Loucy (cell line): ENCODE data around the gene ATP1B3.

Experiments
- H2AFZ ChIP-seq: fragments of 200-600 bp; sonication (generic); 2 replicates; pipeline ENCODE4 v1.6.0; 2016; ENCODE audit warnings: antibody characterized with exemption, mild to moderate bottlenecking, low read length, moderate library complexity
- H3F3A ChIP-seq: fragments of 200-600 bp; 2 replicates; pipeline ENCODE4 v1.6.0; 2016; ENCODE audit warnings: antibody characterized with exemption, low read depth, mild to moderate bottlenecking
- H3K27me3 ChIP-seq: fragments of 200-600 bp; sonication (generic); 2 replicates; pipeline ENCODE4 v1.6.1; 2014; ENCODE audit warnings: low read length, mild to moderate bottlenecking; ENCODE audit not compliant: insufficient read depth, poor library complexity, severe bottlenecking
- H3K36me3 ChIP-seq: fragments of 200-600 bp; sonication (generic); 2 replicates; pipeline ENCODE4 v1.6.1; 2016; ENCODE audit warnings: low read length; ENCODE audit not compliant: insufficient read depth
- H3K4me1 ChIP-seq: fragments of 200-600 bp; sonication (generic); 2 replicates; pipeline ENCODE4 v1.5.1; 2014; ENCODE audit warnings: low read length, mild to moderate bottlenecking; ENCODE audit not compliant: insufficient read depth, poor library complexity, severe bottlenecking
- H3K4me2 ChIP-seq: fragments of 200-600 bp; sonication (generic); 2 replicates; pipeline ENCODE4 v1.6.0; 2014; ENCODE audit warnings: antibody characterized with exemption, low read length, low read depth, mild to moderate bottlenecking; ENCODE audit not compliant: poor library complexity, severe bottlenecking
- H3K4me3 ChIP-seq: fragments of 200-600 bp; sonication (generic); 2 replicates; pipeline ENCODE4 v1.5.1; 2014; ENCODE audit warnings: low read length, mild to moderate bottlenecking, mixed read lengths; ENCODE audit not compliant: poor library complexity, severe bottlenecking
- H3K79me2 ChIP-seq: fragments of 200-600 bp; sonication (generic); 2 replicates; pipeline ENCODE4 v1.6.1; 2014; ENCODE audit warnings: low read length; ENCODE audit not compliant: insufficient read depth
- H3K9ac ChIP-seq: fragments of 200-600 bp; sonication (generic); 2 replicates; pipeline ENCODE4 v1.6.0; 2014; ENCODE audit warnings: mild to moderate bottlenecking, low read depth, low read length, moderate library complexity; ENCODE audit not compliant: poor library complexity, severe bottlenecking
- H3K9me2 ChIP-seq: fragments of 200-600 bp; sonication (generic); replicated peaks from 2 replicates; pipeline ENCODE4 v1.6.1; 2016; ENCODE audit warnings: low read depth, low read length, mixed read lengths
- H3K9me3 ChIP-seq: fragments of 200-600 bp; sonication (generic); 2 replicates; pipeline ENCODE4 v1.6.1; 2014; ENCODE audit warnings: mild to moderate bottlenecking, antibody characterized with exemption, low read length, low read depth; ENCODE audit not compliant: insufficient read depth
- H4K20me1 ChIP-seq: fragments of 200-600 bp; sonication (generic); 2 replicates; pipeline ENCODE4 v1.6.0; 2014; ENCODE audit warnings: antibody characterized with exemption, low read length, mild to moderate bottlenecking; ENCODE audit not compliant: insufficient read depth, poor library complexity, severe bottlenecking
- EZH2phosphoT487 ChIP-seq: fragments of 200-600 bp; IDR thresholded peaks from 2 replicates; pipeline ENCODE4 v1.6.1; 2018; ENCODE audit warnings: antibody characterized with exemption, mild to moderate bottlenecking, moderate library complexity, borderline replicate concordance
- TF ChIP-seq, protein P1 (sequence below): fragments of 200-600 bp; sonication (generic); conservative IDR thresholded peaks from 2 replicates; pipeline ENCODE4 v1.5.1; 2014; ENCODE audit warnings: mild to moderate bottlenecking, antibody characterized with exemption, low read length

The ATP1B3 gene

DNA sequence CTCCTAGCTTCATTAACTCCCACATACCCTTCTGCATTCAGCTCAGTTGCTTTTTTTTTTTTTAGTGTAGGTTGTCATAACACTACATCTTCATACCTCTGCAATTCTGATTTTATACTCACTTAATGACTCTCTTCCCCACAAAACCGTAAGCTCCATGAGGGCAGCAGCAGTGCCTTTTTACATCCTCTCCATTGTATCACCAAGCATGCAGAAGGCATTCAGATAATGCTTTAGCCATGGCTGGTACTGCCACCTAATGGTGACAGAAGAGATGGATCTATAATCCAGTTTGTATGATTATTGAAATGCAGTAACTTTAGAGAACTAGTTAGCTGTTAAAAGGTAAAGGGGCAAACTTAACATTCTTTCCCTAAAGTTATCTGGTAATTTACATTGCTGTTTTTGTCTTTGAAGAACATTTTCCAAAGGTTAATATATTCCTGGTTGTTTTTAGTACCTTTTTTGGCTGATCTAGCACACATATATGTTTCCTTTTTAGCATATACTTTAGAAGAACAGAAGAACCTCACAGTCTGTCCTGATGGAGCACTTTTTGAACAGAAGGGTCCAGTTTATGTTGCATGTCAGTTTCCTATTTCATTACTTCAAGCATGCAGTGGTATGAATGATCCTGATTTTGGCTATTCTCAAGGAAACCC is 36.8 kb downstream of the ATP1B3 start:
- Histone ChIP-seq H3K4me3 (no peak overlapping the region), H3K79me2 (no peaks in the 10 kb centered on the region), H3F3A (no peaks in the 10 kb centered on the region), H3K36me3 (peaks cover 74% of the 10 kb centered on the region; the same call in 1 of the 2 replicates), H4K20me1 (no peaks in the 10 kb centered on the region), H3K9me3 (no peaks in the 10 kb centered on the region), H3K27me3 (no peaks in the 10 kb centered on the region), H2AFZ (no peak overlapping the region), H3K4me1 (no peaks in the 10 kb centered on the region), H3K4me2 (no peak overlapping the region), H3K9ac (no peak overlapping the region), H3K9me2 (no peaks in the 10 kb centered on the region)
- TF ChIP-seq EZH2phosphoT487 = no peak
- TF ChIP-seq, protein P1, sequence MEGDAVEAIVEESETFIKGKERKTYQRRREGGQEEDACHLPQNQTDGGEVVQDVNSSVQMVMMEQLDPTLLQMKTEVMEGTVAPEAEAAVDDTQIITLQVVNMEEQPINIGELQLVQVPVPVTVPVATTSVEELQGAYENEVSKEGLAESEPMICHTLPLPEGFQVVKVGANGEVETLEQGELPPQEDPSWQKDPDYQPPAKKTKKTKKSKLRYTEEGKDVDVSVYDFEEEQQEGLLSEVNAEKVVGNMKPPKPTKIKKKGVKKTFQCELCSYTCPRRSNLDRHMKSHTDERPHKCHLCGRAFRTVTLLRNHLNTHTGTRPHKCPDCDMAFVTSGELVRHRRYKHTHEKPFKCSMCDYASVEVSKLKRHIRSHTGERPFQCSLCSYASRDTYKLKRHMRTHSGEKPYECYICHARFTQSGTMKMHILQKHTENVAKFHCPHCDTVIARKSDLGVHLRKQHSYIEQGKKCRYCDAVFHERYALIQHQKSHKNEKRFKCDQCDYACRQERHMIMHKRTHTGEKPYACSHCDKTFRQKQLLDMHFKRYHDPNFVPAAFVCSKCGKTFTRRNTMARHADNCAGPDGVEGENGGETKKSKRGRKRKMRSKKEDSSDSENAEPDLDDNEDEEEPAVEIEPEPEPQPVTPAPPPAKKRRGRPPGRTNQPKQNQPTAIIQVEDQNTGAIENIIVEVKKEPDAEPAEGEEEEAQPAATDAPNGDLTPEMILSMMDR = peak; percentile 86

DNA sequence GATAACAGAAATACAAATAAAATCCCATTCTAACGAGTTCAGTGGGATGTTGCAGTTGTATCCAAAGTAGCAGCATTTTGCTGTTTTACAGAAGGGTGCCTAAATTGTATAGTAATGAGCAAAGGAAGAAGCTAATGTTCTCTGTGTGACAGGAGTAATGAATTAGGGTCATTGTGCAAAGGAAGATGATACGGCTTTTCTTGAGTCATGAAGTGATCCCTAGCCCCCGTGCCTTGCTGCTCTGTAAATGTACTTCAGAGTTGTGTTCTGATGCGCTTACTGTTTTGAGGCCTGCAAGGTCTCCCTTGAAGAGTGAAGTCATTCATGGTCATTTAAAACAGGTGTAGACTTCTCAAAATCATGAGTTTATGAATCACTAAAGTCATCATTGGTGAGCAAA is 37.9 kb downstream of the ATP1B3 start:
- Histone ChIP-seq H3K4me3 (no peak overlapping the region), H3K9me2 (no peaks in the 10 kb centered on the region), H3K79me2 (no peaks in the 10 kb centered on the region), H3K36me3 (peaks cover 67% of the 10 kb centered on the region; the same call in 1 of the 2 replicates), H4K20me1 (no peaks in the 10 kb centered on the region), H2AFZ (no peak overlapping the region), H3K9ac (no peak overlapping the region), H3F3A (no peaks in the 10 kb centered on the region), H3K4me2 (no peak overlapping the region), H3K27me3 (no peaks in the 10 kb centered on the region), H3K4me1 (no peaks in the 10 kb centered on the region), H3K9me3 (no peaks in the 10 kb centered on the region)
- TF ChIP-seq, protein P1 = no peak
- TF ChIP-seq EZH2phosphoT487 = no peak

DNA sequence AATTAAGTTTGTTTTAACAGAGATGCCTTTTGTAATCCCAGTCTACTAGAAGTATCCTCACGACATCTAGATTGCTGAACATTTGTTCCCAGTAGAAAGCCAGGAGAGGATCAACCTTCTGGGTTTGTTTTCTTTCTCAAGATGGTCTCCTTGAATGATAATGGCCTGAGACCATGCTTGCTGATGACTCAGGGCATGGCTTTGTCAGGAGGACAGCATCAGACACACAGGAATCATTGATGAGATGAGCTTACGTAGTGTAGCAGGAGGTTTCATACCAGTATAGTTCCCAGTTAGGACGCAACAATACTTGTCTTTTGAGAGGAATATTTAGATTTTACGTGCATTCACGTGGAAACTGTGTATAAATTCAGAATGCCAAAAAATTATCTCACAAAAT is 38.6 kb downstream of the ATP1B3 start:
- no peaks in the 10 kb centered on the region for H3K79me2 ChIP-seq
- no peaks in the 10 kb centered on the region for H3K9me3 ChIP-seq
- peaks cover 65% of the 10 kb centered on the region; the same call in 1 of the 2 replicates for H3K36me3 ChIP-seq
- no peaks in the 10 kb centered on the region for H3K4me1 ChIP-seq
- H2AFZ ChIP-seq = no peak overlapping the region
- no peak overlapping the region for H3K4me3 ChIP-seq
- H3K9me2 ChIP-seq = no peaks in the 10 kb centered on the region
- H3K27me3 ChIP-seq = no peaks in the 10 kb centered on the region
- no peaks in the 10 kb centered on the region for H4K20me1 ChIP-seq
- H3F3A ChIP-seq = no peaks in the 10 kb centered on the region
- TF ChIP-seq EZH2phosphoT487 = no peak
- no peak overlapping the region for H3K4me2 ChIP-seq
- no peak overlapping the region for H3K9ac ChIP-seq

DNA sequence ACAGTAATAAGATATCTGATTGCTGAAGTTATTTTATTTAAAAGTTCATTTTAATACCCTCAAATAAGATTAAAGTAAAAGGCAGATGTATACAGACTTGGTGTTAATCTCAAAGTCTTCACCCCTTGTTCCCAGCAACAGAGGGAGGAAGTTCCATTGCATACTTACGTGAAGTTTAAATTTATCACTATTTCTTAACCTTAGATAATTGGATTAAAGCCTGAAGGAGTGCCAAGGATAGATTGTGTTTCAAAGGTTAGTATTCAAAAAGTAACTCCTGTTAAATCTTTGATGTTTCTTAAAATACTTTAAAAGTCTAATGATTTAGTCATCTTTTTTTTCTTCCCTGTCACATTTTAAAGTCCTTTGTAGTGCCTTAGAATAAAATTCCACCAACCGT is 39.3 kb downstream of the ATP1B3 start:
- Histone ChIP-seq H3K9ac (no peak overlapping the region), H3K4me2 (no peak overlapping the region), H3K9me3 (no peaks in the 10 kb centered on the region), H3K4me3 (no peak overlapping the region), H3K9me2 (no peaks in the 10 kb centered on the region), H3K27me3 (no peaks in the 10 kb centered on the region), H3K36me3 (peaks cover 68% of the 10 kb centered on the region; the same call in 1 of the 2 replicates), H3K4me1 (no peaks in the 10 kb centered on the region), H4K20me1 (no peaks in the 10 kb centered on the region), H3K79me2 (no peaks in the 10 kb centered on the region), H3F3A (no peaks in the 10 kb centered on the region), H2AFZ (no peak overlapping the region)
- TF ChIP-seq EZH2phosphoT487 = no peak
- TF ChIP-seq, protein P1 = no peak
